WERI-Rb-1 (cell line): Measurements from ENCODE around the gene SUV39H2.
"Not testable (repeated sequence)": the region's sequence is repeated elsewhere in the genome, so short reads cannot be mapped to it uniquely, and the experiment has no call there.

Source experiments
- DNase-seq: peaks from one replicate; pipeline ENCODE4 v3.0.0-alpha.2; 2020
- H3K27ac ChIP-seq: fragments of 250-450 bp; sonication (Bioruptor Pico); 2 replicates; pipeline ENCODE4 v1.5.1; 2020; ENCODE audit warnings: mild to moderate bottlenecking, moderate library complexity
- H3K27me3 ChIP-seq: fragments of 250-450 bp; sonication (Bioruptor Pico); 2 replicates; pipeline ENCODE4 v1.5.1; 2021; ENCODE audit warnings: mild to moderate bottlenecking, low read depth, moderate library complexity; ENCODE audit not compliant: insufficient read depth, severe bottlenecking
- H3K36me3 ChIP-seq: fragments of 250-450 bp; sonication (Bioruptor Pico); 2 replicates; pipeline ENCODE4 v1.5.1; 2020; ENCODE audit warnings: mild to moderate bottlenecking, moderate library complexity
- H3K4me3 ChIP-seq: 2 replicates; pipeline ENCODE4 v1.5.1; 2011; ENCODE audit warnings: low read depth, mild to moderate bottlenecking, control low read depth, low read length
- H3K9me3 ChIP-seq: fragments of 250-450 bp; sonication (Bioruptor Pico); 2 replicates; pipeline ENCODE4 v1.5.1; 2021; ENCODE audit warnings: mild to moderate bottlenecking, moderate library complexity; ENCODE audit not compliant: severe bottlenecking
- CTCF ChIP-seq: IDR thresholded peaks from 2 replicates; pipeline ENCODE4 v1.5.1; 2011; ENCODE audit warnings: low read depth, mild to moderate bottlenecking, control low read depth, inconsistent platforms, low read length

SUV39H2 gene

GRCh38 chr10:14926722-14927416 is 48.2 kb downstream of the SUV39H2 start:
- Histone ChIP-seq H3K27me3 (no peaks in the 10 kb centered on the region), H3K36me3 (peaks cover 5% of the 10 kb centered on the region; the same call in 1 of the 2 replicates), H3K27ac (no peak overlapping the region), H3K9me3 (no peaks in the 10 kb centered on the region), H3K4me3 (no peak overlapping the region)
- no peak for TF ChIP-seq CTCF
- DNase-seq: no peak

GRCh38 chr10:14930610-14931009 is 51.9 kb downstream of the SUV39H2 start:
- Histone ChIP-seq H3K9me3 (no peaks in the 10 kb centered on the region), H3K27ac (no peak overlapping the region), H3K4me3 (no peak overlapping the region), H3K36me3 (peaks cover 8% of the 10 kb centered on the region; the same call in 1 of the 2 replicates), H3K27me3 (no peaks in the 10 kb centered on the region)
- no peak for TF ChIP-seq CTCF
- no peak for DNase-seq

- no peak for DNase-seq
- Histone ChIP-seq H3K27ac (no peak overlapping the region), H3K36me3 (peaks cover 5% of the 10 kb centered on the region; the same call in 1 of the 2 replicates), H3K4me3 (no peak overlapping the region), H3K9me3 (no peaks in the 10 kb centered on the region), H3K27me3 (no peaks in the 10 kb centered on the region)
- no peak for TF ChIP-seq CTCF
Observed at GRCh38 chr10:14936584-14936983, 57.9 kb downstream of the SUV39H2 start.

- H3K9me3 ChIP-seq, H3K36me3 ChIP-seq, H3K27ac ChIP-seq, H3K4me3 ChIP-seq, DNase-seq, H3K27me3 ChIP-seq: not testable (repeated sequence)
Observed at GRCh38 chr10:14938971-14939370, 60.3 kb downstream of the SUV39H2 start.

GRCh38 chr10:14942147-14942949 is 63.7 kb downstream of the SUV39H2 start:
- H3K27ac ChIP-seq, H3K36me3 ChIP-seq, DNase-seq, H3K9me3 ChIP-seq, H3K4me3 ChIP-seq, H3K27me3 ChIP-seq: not testable (repeated sequence)

- not testable (repeated sequence) for H3K36me3 ChIP-seq, H3K9me3 ChIP-seq, H3K27ac ChIP-seq, H3K4me3 ChIP-seq, H3K27me3 ChIP-seq, DNase-seq
Observed at GRCh38 chr10:14942950-14943338, 64.3 kb downstream of the SUV39H2 start.

- no peak for DNase-seq
- H3K36me3 ChIP-seq: no peaks in the 10 kb centered on the region; the same call in 1 of the 2 replicates
- no peaks in the 10 kb centered on the region for H3K9me3 ChIP-seq
- H3K4me3 ChIP-seq: no peak overlapping the region
- H3K27me3 ChIP-seq: no peaks in the 10 kb centered on the region
- no peak for TF ChIP-seq CTCF
- H3K27ac ChIP-seq: no peak overlapping the region
Observed at GRCh38 chr10:14945108-14945507, 66.4 kb downstream of the SUV39H2 start.
